CMK (cell line): ENCODE data around the gene AGBL5.

ENCODE experiments used
- DNase-seq: peaks from one replicate; pipeline ENCODE4 v3.0.0-alpha.2; 2010; ENCODE audit warnings: low read depth

The AGBL5 gene

DNA sequence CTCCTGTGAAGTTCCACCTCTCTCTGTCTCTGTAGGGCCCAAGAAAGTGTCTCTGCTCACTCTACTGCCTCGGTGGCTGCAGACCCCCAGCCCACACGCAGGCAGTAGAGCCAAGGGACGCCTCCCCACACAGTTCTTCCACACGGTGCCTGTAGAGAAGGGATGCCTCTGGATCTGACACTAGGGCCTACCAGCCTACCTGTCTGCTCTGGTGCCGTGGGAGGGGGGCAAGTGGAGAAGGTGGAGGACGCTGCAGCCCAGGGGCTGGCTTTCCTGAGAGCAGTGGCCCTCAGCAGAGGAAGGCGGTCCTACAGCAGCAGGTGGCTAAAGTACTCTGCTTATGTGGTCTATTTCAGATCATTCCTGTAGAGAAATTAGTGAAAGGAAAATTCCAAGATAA is 27.7 kb upstream of the AGBL5 start:
- no peak for DNase-seq

DNA sequence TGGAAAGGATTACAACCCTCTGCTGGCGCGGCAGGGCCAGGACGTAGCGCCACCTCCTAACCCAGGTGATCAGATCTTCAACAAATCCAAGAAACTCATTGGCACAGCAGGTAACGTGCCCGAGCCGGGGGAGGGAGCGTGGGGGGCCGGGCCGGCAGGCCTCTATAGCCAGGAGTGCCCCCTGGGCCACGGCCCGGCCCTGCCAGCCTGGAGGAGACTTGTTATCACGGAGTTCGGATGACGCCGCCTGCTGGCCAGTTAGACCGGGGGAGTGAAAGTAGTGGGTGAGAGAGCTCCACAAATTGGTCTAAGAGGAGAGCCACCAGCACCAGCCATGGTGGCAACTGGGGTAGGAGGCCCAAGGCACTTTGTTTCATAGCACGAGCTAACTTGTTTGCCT is 27.3 kb upstream of the AGBL5 start:
- no peak for DNase-seq

DNA sequence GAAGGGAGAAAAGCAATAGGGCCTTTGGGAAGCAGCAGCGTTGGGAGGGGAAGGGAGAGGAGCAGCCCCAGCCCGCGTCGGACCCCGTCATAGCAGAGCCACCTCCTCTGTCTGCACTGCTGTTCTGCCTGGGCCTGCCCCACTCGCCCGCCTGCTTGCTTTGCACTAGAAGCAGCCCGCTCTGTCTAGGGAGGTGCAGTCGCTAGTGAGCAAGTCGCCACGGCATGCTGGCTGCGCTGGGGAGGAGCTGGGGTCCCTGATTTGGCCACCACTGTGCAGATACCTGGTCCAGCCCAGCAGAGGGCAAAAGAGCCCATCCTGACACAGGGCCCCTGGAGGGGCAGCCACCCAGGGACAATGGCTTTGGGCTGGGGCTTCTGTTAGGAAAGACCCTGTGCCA is 26.7 kb upstream of the AGBL5 start:
- no peak for DNase-seq

GRCh38 chr2:27025281-27025800 is 26.1 kb upstream of the AGBL5 start:
- no peak for DNase-seq

GRCh38 chr2:27025861-27026851 is 25.3 kb upstream of the AGBL5 start:
- DNase-seq: no peak

DNA sequence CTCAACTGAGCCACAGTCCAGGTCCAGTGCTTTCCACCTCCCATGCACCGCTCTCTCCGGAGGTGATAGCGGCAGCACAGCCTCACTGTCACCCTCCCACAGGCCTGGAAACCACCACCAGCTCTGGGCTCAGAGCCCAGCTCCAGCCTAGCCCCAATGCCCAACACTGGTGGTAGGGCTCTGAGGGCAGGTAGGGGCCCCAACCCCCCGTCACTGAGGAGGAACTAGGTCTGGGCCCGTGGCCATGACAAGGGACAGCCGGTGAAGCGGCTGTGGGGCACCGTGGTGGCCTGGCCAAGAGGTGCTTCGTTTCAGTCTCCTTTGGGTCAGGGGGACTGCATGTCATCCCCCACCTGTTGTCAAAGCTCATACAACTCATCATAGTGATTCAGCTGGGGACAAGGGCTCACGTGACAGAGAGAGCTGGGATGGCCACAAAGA is 24.2 kb upstream of the AGBL5 start:
- no peak for DNase-seq

DNA sequence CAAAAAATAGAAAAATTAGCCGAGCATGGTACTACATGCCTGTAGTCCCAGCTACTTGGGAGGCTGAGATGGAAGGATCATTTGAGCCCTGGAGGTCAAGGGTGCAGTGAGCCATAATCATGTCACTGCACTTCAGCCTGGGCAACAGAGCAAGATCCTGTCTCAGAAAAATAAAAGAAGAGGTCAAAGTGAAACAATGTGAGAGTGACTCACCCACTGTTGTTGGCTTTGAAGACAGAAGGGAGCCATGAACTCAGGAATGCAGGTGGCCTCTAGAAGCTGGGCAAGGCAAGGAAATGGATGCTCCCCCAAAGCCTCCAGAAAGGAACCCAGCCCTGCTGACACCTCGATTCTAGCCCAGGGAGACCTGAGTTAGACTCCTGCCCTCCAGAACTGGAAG is 22.4 kb upstream of the AGBL5 start:
- DNase-seq: no peak

DNA sequence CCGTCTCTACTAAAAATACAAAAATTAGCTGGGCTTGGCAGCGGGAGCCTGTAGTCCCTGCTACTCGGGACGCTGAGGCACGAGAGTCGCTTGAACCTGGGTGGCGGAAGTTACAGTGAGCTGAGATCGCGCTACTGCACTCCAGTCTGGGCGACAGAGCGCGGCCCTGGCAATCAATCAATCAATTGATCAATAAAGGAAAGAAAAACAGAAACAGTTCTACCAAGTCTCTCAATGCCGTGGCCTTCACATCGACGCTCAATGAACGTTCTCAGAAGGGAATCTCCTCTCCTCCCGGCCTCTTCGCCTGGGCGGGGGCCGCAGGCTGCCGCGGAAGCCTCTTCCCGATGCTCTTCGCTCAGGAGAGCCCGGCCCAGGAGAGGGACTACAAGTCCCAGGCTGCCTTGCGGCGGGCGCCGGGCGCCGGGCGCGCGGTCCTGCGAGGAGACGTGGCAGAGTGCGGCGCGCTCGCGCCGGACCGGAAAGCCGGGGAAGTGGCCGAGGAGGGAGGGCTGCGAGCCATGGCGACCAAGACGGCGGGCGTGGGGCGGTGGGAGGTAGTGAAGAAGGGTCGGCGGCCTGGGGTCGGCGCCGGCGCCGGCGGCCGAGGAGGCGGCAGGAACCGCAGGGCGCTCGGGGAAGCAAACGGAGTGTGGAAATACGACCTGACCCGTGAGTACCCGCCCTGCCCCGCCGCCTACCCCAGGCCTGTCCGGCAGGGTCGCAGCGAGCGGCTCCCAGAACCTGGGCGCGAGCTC is 18.8 kb upstream of the AGBL5 start, which contains the start of gene TMEM214:
Gene TMEM214 (plus strand): TSS at position 471 of the 758 bp plus-strand sequence. CDS start 51 bp downstream, at position 522.
- peak; percentile 75 for DNase-seq

GRCh38 chr2:27033253-27033852 is 18.1 kb upstream of the AGBL5 start:
- no peak for DNase-seq

GRCh38 chr2:27038012-27038411 is 13.5 kb upstream of the AGBL5 start:
- no peak for DNase-seq

- DNase-seq: no peak
Observed at GRCh38 chr2:27038631-27039339, 12.7 kb upstream of the AGBL5 start.

- no peak for DNase-seq
Observed at GRCh38 chr2:27039426-27039825, 12.0 kb upstream of the AGBL5 start.

DNA sequence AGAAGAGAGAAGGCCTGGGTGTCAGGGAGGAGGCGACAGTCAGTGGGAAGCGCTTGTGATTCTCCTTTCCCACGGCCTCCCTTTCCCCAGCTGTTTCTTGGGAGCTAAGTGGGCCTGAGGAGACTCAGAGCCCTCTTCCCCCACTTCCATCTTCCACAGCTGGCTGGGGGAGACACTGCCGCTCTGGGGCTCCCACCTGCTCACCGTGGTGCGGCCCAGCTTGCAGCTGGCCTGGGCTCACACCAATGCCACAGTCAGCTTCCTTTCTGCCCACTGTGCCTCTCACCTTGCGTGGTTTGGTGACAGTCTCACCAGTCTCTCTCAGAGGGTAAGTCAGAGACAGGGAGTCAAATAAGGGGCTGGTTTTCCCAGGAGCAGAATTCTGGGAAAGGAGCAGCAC is 11.6 kb upstream of the AGBL5 start:
- no peak for DNase-seq

DNA sequence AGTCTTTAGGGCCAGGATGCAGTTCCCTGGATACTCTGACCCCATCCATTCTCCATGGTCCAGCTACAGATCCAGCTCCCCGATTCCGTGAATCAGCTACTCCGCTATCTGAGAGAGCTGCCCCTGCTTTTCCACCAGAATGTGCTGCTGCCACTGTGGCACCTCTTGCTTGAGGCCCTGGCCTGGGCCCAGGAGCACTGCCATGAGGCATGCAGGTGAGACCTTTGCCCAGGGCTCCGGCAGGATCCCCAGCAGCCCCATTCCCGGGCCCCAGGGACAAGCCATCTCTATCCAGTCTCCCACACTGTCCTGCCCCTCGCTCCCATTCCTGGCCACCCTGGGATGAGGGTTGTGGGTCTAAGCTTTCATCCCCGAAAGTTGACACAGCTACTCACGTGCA is 11.2 kb upstream of the AGBL5 start:
- DNase-seq: no peak

DNA sequence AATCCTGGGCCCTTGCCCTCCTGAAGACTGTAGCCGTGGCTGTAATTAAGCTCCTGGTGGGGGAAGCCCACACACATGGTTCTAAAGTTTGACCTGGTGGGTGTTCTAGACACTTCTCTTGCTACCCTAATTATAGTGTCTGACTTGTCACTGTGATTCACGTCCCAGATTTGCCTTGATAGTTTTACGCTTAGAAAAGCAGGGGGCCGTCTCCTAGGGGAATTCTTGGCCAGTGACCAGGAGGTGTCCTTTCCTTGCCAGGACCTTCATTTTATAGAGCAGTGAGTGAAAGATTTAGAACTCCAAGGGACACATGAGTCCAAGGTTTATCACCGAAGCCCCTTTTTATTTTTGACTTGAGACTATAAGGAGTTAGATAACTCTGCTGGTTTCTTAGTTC is 9.7 kb upstream of the AGBL5 start:
- DNase-seq: no peak

- no peak for DNase-seq
Observed at GRCh38 chr2:27042159-27042661, 9.3 kb upstream of the AGBL5 start.

GRCh38 chr2:27042985-27043634 is 8.4 kb upstream of the AGBL5 start:
- no peak for DNase-seq

- DNase-seq: no peak
Observed at GRCh38 chr2:27049422-27050280, 1.8 kb upstream of the AGBL5 start.

GRCh38 chr2:27050281-27050995 is 1.0 kb upstream of the AGBL5 start:
- DNase-seq: peak; percentile 91
